Activated T-cell treated with anti-CD3 and anti-CD28 coated beads, Interleukin-2, amount 50 U/mL, for 4 hours (primary cell): Measurements from ENCODE around the gene RXYLT1. TPM values are rescaled to one million over a fixed set of nuclear protein-coding genes. Genes with fewer than 3 reads are reported as not detected.

Source experiments
- total RNA-seq, 3 donors: library from RNA; stranded (reverse); gene quantifications; one replicate each; pipeline ENCODE4 v1.2.1, GENCODE V29; 2021

RXYLT1 gene
- total RNA-seq, 3 donors from 2014 or later, result 23.8 to 29.7 (median 27.1) TPM

Other genes with a start within 250 kb of the RXYLT1 start
- gene DPY19L2, start 111.4 kb upstream of the RXYLT1 start, total RNA-seq, result 1 to 10 TPM; 1.5 to 3.0 (median 2.3) TPM
- under 1 TPM; 0.27 to 0.74 (median 0.33) TPM for gene SRGAP1, start 64.8 kb downstream of the RXYLT1 start, total RNA-seq